IMR-90 (cell line): Measurements from ENCODE around the gene LMLN. TPM values are rescaled to one million over a fixed set of nuclear protein-coding genes. Genes with fewer than 3 reads are reported as not detected.

Experiments used
- ATAC-seq: fragments of 200-7000 bp; cut with Tn5 transposase; 2 replicates; pipeline ENCODE4 v1.9.1; 2020; ENCODE audit warnings: low read depth, mild to moderate bottlenecking, moderate library complexity
- BruUV-seq: library from RNA; stranded (reverse); fragments of 400-500 nt; replicated peaks from 2 replicates; lab custom pipeline; 2021; lab: Mats Ljungman, UMichigan
- CTCF ChIA-PET: fragments of 300-600 bp; formaldehyde crosslinking; extraction: SDS; loops from one replicate; lab custom pipeline; 2021; ENCODE audit warnings: antibody characterized with exemption; lab: Yijun Ruan, JAX
- POLR2A ChIA-PET: fragments of 300-600 bp; sonication (Branson Sonifier 250); formaldehyde crosslinking; loops from one replicate; lab custom pipeline; 2022; ENCODE audit warnings: antibody characterized with exemption; ENCODE audit not compliant: unreplicated experiment; lab: Charles Lee
- DNase-seq: peaks from one replicate; pipeline ENCODE4 v3.0.0; 2013
- H2AFZ ChIP-seq: replicated peaks from 2 replicates; pipeline ENCODE3; 2013; ENCODE audit warnings: low read length, mild to moderate bottlenecking; ENCODE audit not compliant: poor library complexity
- H2AK5ac ChIP-seq: 2 replicates; pipeline ENCODE4 v1.6.1; 2013; ENCODE audit warnings: low read depth, low read length, inconsistent platforms
- H2AK9ac ChIP-seq: replicated peaks from 2 replicates; pipeline ENCODE3; 2013; ENCODE audit warnings: mild to moderate bottlenecking, low read depth, low read length, moderate library complexity; ENCODE audit not compliant: poor library complexity
- H2BK120ac ChIP-seq: 2 replicates; pipeline ENCODE4 v1.6.1; 2013; ENCODE audit warnings: low read depth, low read length, inconsistent platforms
- H2BK15ac ChIP-seq: 3 replicates; pipeline ENCODE4 v1.6.1; 2013; ENCODE audit warnings: low read depth, low read length, inconsistent platforms
- H2BK20ac ChIP-seq: 2 replicates; pipeline ENCODE4 v1.6.1; 2013; ENCODE audit warnings: low read depth, mild to moderate bottlenecking, inconsistent platforms, low read length, moderate library complexity
- H2BK5ac ChIP-seq: 2 replicates; pipeline ENCODE4 v1.6.1; 2013; ENCODE audit warnings: mild to moderate bottlenecking, low read depth, low read length, inconsistent platforms; ENCODE audit not compliant: poor library complexity, severe bottlenecking
- H3K14ac ChIP-seq: replicated peaks from 2 replicates; pipeline ENCODE4 v1.6.1; 2013; ENCODE audit warnings: low read depth, low read length, inconsistent platforms
- H3K18ac ChIP-seq: 2 replicates; pipeline ENCODE4 v1.6.1; 2013; ENCODE audit warnings: low read depth, low read length, control low read depth
- H3K23ac ChIP-seq: 2 replicates; pipeline ENCODE4 v1.6.1; 2013; ENCODE audit warnings: low read depth, low read length, inconsistent platforms
- H3K27ac ChIP-seq: 2 replicates; pipeline ENCODE4 v1.5.1; 2013; ENCODE audit warnings: mild to moderate bottlenecking, control low read depth, low read length; ENCODE audit not compliant: insufficient read depth
- H3K27me3 ChIP-seq: 2 replicates; pipeline ENCODE4 v1.6.1; 2013; ENCODE audit warnings: low read length; ENCODE audit not compliant: control insufficient read depth, insufficient read depth
- H3K36me3 ChIP-seq: 2 replicates; pipeline ENCODE4 v1.6.1; 2013; ENCODE audit warnings: low read length, mixed read lengths; ENCODE audit not compliant: control insufficient read depth, insufficient read depth
- H3K4ac ChIP-seq: 2 replicates; pipeline ENCODE4 v1.6.1; 2013; ENCODE audit warnings: low read depth, low read length, inconsistent platforms
- H3K4me1 ChIP-seq: 2 replicates; pipeline ENCODE4 v1.6.1; 2013; ENCODE audit warnings: low read length, mixed read lengths; ENCODE audit not compliant: control insufficient read depth, insufficient read depth
- H3K4me2 ChIP-seq: 2 replicates; pipeline ENCODE4 v1.6.1; 2013; ENCODE audit warnings: low read depth, mild to moderate bottlenecking, control low read depth, low read length, moderate library complexity
- H3K4me3 ChIP-seq: 2 replicates; pipeline ENCODE4 v1.5.1; 2013; ENCODE audit warnings: low read depth, mild to moderate bottlenecking, control low read depth, low read length, moderate library complexity; ENCODE audit not compliant: insufficient read depth
- H3K56ac ChIP-seq: 2 replicates; pipeline ENCODE4 v1.6.1; 2013; ENCODE audit warnings: low read length, inconsistent platforms; ENCODE audit not compliant: insufficient read depth; ENCODE audit errors: extremely low read depth
- H3K79me1 ChIP-seq, 2 experiments: 2 replicates each; pipeline ENCODE4 v1.6.1; 2013; ENCODE audit warnings: low read length in 2 of 2, inconsistent platforms in 1 of 2, low read depth in 1 of 2
- H3K9ac ChIP-seq: 2 replicates; pipeline ENCODE4 v1.6.1; 2013; ENCODE audit warnings: low read depth, low read length, control low read depth
- H3K9me1 ChIP-seq: 2 replicates; pipeline ENCODE4 v1.6.1; 2013; ENCODE audit warnings: low read length, inconsistent platforms; ENCODE audit not compliant: insufficient read depth
- H3K9me3 ChIP-seq: 2 replicates; pipeline ENCODE4 v1.6.1; 2013; ENCODE audit warnings: low read length; ENCODE audit not compliant: control insufficient read depth, insufficient read depth
- H4K20me1 ChIP-seq: 2 replicates; pipeline ENCODE4 v1.6.1; 2013; ENCODE audit warnings: low read length, inconsistent platforms; ENCODE audit not compliant: insufficient read depth
- H4K5ac ChIP-seq: 2 replicates; pipeline ENCODE4 v1.6.1; 2013; ENCODE audit warnings: mild to moderate bottlenecking, low read depth, low read length, control low read depth
- H4K8ac ChIP-seq, 2 experiments: 2 replicates each; pipeline ENCODE4 v1.6.1; 2013; ENCODE audit warnings: low read depth in 2 of 2, low read length in 2 of 2, control low read depth in 1 of 2, inconsistent platforms in 1 of 2
- H4K91ac ChIP-seq: 2 replicates; pipeline ENCODE4 v1.6.1; 2013; ENCODE audit warnings: low read depth, low read length, inconsistent platforms; ENCODE audit not compliant: insufficient read depth
- BHLHE40 ChIP-seq: fragments of 150-350 bp; IDR thresholded peaks from 2 replicates; pipeline ENCODE4 v1.6.1; 2016; ENCODE audit warnings: mild to moderate bottlenecking, low read depth, low read length
- CHD1 ChIP-seq: IDR thresholded peaks from 2 replicates; pipeline ENCODE4 v1.6.1; 2012; ENCODE audit warnings: low read depth, low read length, improper control_type of control experiment
- NFE2L2 ChIP-seq: fragments of 150-350 bp; IDR thresholded peaks from 2 replicates; pipeline ENCODE4 v1.6.1; 2016; ENCODE audit warnings: low read depth, mild to moderate bottlenecking, low read length
- RCOR1 ChIP-seq: IDR thresholded peaks from 2 replicates; pipeline ENCODE4 v1.6.1; 2012; ENCODE audit warnings: mild to moderate bottlenecking, low read length, improper control_type of control experiment; ENCODE audit not compliant: insufficient replicate concordance
- WGBS, 2 experiments: methylation state at CpG; one replicate each; pipeline versions ENCODE4 v1.1.5 to v1.1.7; 2013; ENCODE audit warnings: missing lambda C conversion rate in 2 of 2; ENCODE audit not compliant: insufficient read length in 1 of 2; ENCODE audit errors: extremely low coverage in 2 of 2; 5-methylcytosine and 5-hydroxymethylcytosine counted together
- dilution Hi-C: fragments of 300-500 bp; cut with HindIII; formaldehyde crosslinking; loops from one replicate; pipeline ENCODE4 v1.14.3; 2018; ENCODE audit warnings: low sequenced_read_pairs; ENCODE audit not compliant: unreplicated experiment
- in situ Hi-C: fragments of 300-500 bp; cut with MboI; formaldehyde crosslinking; loops from 3 replicates; pipeline ENCODE4 v1.14.3; 2019; ENCODE audit warnings: low sequenced_read_pairs, inconsistent platforms, mixed read lengths
- intact Hi-C: fragments of 100-400 bp; cut with micrococcal nuclease; formaldehyde crosslinking; loops from 2 replicates; pipeline ENCODE4 v1.10.0; 2022
- polyA plus RNA-seq, 3 experiments: library from polyadenylated mRNA; depleted of rRNA; stranded (reverse); fragments of >200 nt; gene quantifications; 2 replicates each; pipeline ENCODE4 v1.2.3, GENCODE V29; 2012; ENCODE audit warnings: low replicate concordance in 1 of 3
- total RNA-seq: library from RNA; depleted of rRNA; stranded (reverse); fragments of >200 nt; gene quantifications from 2 replicates; pipeline ENCODE4 v1.2.3, GENCODE V29; 2012
- TF ChIP-seq, protein P1 (sequence below): fragments of 150-350 bp; IDR thresholded peaks from 2 replicates; pipeline ENCODE4 v1.6.1; 2017; ENCODE audit warnings: mild to moderate bottlenecking, antibody characterized with exemption, low read length, low read depth

The LMLN gene
- total and polyA plus RNA-seq, 2 of the 4 experiments (the other 2 are of a cell fraction), result 3.3 to 3.9 TPM

GRCh38 chr3:197940745-197941384, 19.2 kb upstream of the LMLN start:
- Histone ChIP-seq H4K20me1 (no peaks in the 10 kb centered on the region), H3K9ac (no peak overlapping the region), H3K9me1 (no peaks in the 10 kb centered on the region), H2BK120ac (no peak overlapping the region), H3K79me1 (no peaks in the 10 kb centered on the region), H3K4ac (no peak overlapping the region), H3K4me3 (no peak overlapping the region), H4K8ac (no peak overlapping the region), H2BK15ac (no peak overlapping the region), H4K5ac (no peak overlapping the region), H3K4me1 (0 out of 2 replicates have a peak, but pooled peaks cover 2% of the 10 kb centered on the region), H2AK5ac (no peak overlapping the region), H3K27me3 (no peaks in the 10 kb centered on the region), H3K23ac (no peak overlapping the region), H2BK20ac (no peak overlapping the region), H2AFZ (no peak overlapping the region), H3K9me3 (no peaks in the 10 kb centered on the region), H4K91ac (no peak overlapping the region), H3K4me2 (no peak overlapping the region), H3K18ac (no peak overlapping the region), H3K14ac (no peak overlapping the region), H2BK5ac (no peak overlapping the region), H3K56ac (no peak overlapping the region), H3K36me3 (peaks cover 1% of the 10 kb centered on the region; the same call in 1 of the 2 replicates), H2AK9ac (no peak overlapping the region), H3K27ac (no peak overlapping the region)
- in situ Hi-C loops, result no loop called here
- intact Hi-C loops, result no loop called here
- ChIA-PET POLR2A (no interaction called here), CTCF (no interaction called here)
- dilution Hi-C loops, result no loop called here
- DNase-seq, result no peak
- TF ChIP-seq, protein P1, sequence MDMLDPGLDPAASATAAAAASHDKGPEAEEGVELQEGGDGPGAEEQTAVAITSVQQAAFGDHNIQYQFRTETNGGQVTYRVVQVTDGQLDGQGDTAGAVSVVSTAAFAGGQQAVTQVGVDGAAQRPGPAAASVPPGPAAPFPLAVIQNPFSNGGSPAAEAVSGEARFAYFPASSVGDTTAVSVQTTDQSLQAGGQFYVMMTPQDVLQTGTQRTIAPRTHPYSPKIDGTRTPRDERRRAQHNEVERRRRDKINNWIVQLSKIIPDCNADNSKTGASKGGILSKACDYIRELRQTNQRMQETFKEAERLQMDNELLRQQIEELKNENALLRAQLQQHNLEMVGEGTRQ, result no peak
- TF ChIP-seq CHD1 (no peak), NFE2L2 (no peak), BHLHE40 (no peak), RCOR1 (no peak)
- BruUV-seq, result no TSS peak
- no peak for ATAC-seq
- 100% methylated on average over 1 of the region's 1 CpG; no CpG with 5 or more reads in 1 of the 2 experiments for WGBS, 2 experiments
